ENCODE data around the gene HOMER2.
"Not testable (repeated sequence)": the region's sequence is repeated elsewhere in the genome, so short reads cannot be mapped to it uniquely, and the experiment has no call there.

Gene HOMER2

GRCh38 chr15:82892573-82892972 lies 59.9 kb downstream of the HOMER2 start:
- no peak for DNase-seq

GRCh38 chr15:82890995-82891390 lies 61.5 kb downstream of the HOMER2 start:
- no peak for DNase-seq

- no peak for DNase-seq
Measured at GRCh38 chr15:82890338-82890994, 62.1 kb downstream of the HOMER2 start.

- no peak for DNase-seq
Measured at GRCh38 chr15:82882273-82882928, 70.1 kb downstream of the HOMER2 start.

GRCh38 chr15:82881747-82882146 lies 70.8 kb downstream of the HOMER2 start:
- no peak for DNase-seq

- no peak for DNase-seq
Measured at GRCh38 chr15:82880704-82881103, 71.8 kb downstream of the HOMER2 start.

GRCh38 chr15:82878325-82878724 lies 74.2 kb downstream of the HOMER2 start:
- DNase-seq, result no peak

- no peak for DNase-seq
Measured at GRCh38 chr15:82877825-82878224, 74.7 kb downstream of the HOMER2 start.

- no peak for DNase-seq
Measured at GRCh38 chr15:82875411-82876003, 77.0 kb downstream of the HOMER2 start.

GRCh38 chr15:82874961-82875360 lies 77.6 kb downstream of the HOMER2 start:
- DNase-seq, result no peak

GRCh38 chr15:82874267-82874666 lies 78.3 kb downstream of the HOMER2 start:
- no peak for DNase-seq

GRCh38 chr15:82873000-82873680 lies 79.4 kb downstream of the HOMER2 start:
- no peak for DNase-seq

- DNase-seq, result no peak
Measured at GRCh38 chr15:82871832-82872484, 80.6 kb downstream of the HOMER2 start.

GRCh38 chr15:82871358-82871757 lies 81.2 kb downstream of the HOMER2 start:
- DNase-seq, result no peak

GRCh38 chr15:82870727-82871320 lies 81.7 kb downstream of the HOMER2 start:
- DNase-seq, result no peak

GRCh38 chr15:82865981-82866380 lies 86.5 kb downstream of the HOMER2 start:
- not testable (repeated sequence) for DNase-seq

- DNase-seq, result not testable (repeated sequence)
Measured at GRCh38 chr15:82865581-82865980, 86.9 kb downstream of the HOMER2 start.

- DNase-seq, result no peak
Measured at GRCh38 chr15:82864967-82865366, 87.6 kb downstream of the HOMER2 start.

GRCh38 chr15:82862886-82863285 lies 89.6 kb downstream of the HOMER2 start:
- no peak for DNase-seq

GRCh38 chr15:82858932-82859331 lies 93.6 kb downstream of the HOMER2 start:
- no peak for DNase-seq

- no peak for DNase-seq
Measured at GRCh38 chr15:82856397-82857170, 95.9 kb downstream of the HOMER2 start.

Data from NCI-H2081 treated with DMSO at 0.1 percent for 48 hours (cell line).